DMS153 treated with DMSO at 0.1 percent for 48 hours (cell line): ENCODE measurements around the gene LEKR1.
"Not testable (repeated sequence)": the region's sequence is repeated elsewhere in the genome, so short reads cannot be mapped to it uniquely, and the experiment has no call there.

Experiments used
- DNase-seq: peaks from one replicate; lab custom pipeline; 2025; ENCODE audit not compliant: unreplicated experiment; lab: John Stamatoyannopoulos, UW

The LEKR1 gene

GRCh38 chr3:156803952-156804741 is 22.0 kb upstream of the LEKR1 start:
- no peak for DNase-seq

GRCh38 chr3:156806698-156807097 is 19.5 kb upstream of the LEKR1 start:
- no peak for DNase-seq

- DNase-seq = no peak
These were observed 18.1 kb upstream of the LEKR1 start for GRCh38 chr3:156808025-156808424.

- no peak for DNase-seq
These were observed 14.9 kb upstream of the LEKR1 start for GRCh38 chr3:156811089-156811862.

GRCh38 chr3:156812521-156813335 is 13.4 kb upstream of the LEKR1 start:
- peak; percentile 35 for DNase-seq

GRCh38 chr3:156814295-156814694 is 11.9 kb upstream of the LEKR1 start:
- no peak for DNase-seq

GRCh38 chr3:156816091-156816793 is 9.9 kb upstream of the LEKR1 start:
- no peak for DNase-seq

GRCh38 chr3:156816794-156817645 is 9.1 kb upstream of the LEKR1 start:
- DNase-seq = peak; percentile 60

GRCh38 chr3:156817646-156818272 is 8.4 kb upstream of the LEKR1 start:
- no peak for DNase-seq

- DNase-seq = no peak
These were observed 7.9 kb upstream of the LEKR1 start for GRCh38 chr3:156818273-156818651.

- DNase-seq = no peak
These were observed 7.3 kb upstream of the LEKR1 start for GRCh38 chr3:156818890-156819289.

GRCh38 chr3:156819842-156820691 is 6.1 kb upstream of the LEKR1 start:
- no peak for DNase-seq

- DNase-seq = no peak
These were observed 5.5 kb upstream of the LEKR1 start for GRCh38 chr3:156820692-156821080.

- not testable (repeated sequence) for DNase-seq
These were observed 3.4 kb upstream of the LEKR1 start for GRCh38 chr3:156822626-156823260.

- no peak for DNase-seq
These were observed 384 bp upstream of the LEKR1 start for GRCh38 chr3:156825795-156826143.

- no peak for DNase-seq
These were observed 1.0 kb downstream of the LEKR1 start for GRCh38 chr3:156826896-156827882.

- no peak for DNase-seq
These were observed 4.9 kb downstream of the LEKR1 start for GRCh38 chr3:156831006-156831405.
